Measurements from ENCODE around the gene AHNAK2.
"Not testable (repeated sequence)": the region's sequence is repeated elsewhere in the genome, so short reads cannot be mapped to it uniquely, and the experiment has no call there.

- TF ChIP-seq CTCF (conservative IDR thresholded peaks at IDR 0.05); EZH2 (IDR thresholded peaks at IDR 0.05; ENCODE audit: low read depth): not testable (repeated sequence)
These were observed 27.5 kb downstream of the AHNAK2 start for GRCh38 chr14:104950701-104951100.
